HepG2 (cell line): ENCODE data around the gene RAB6A. TPM values are rescaled to one million over a fixed set of nuclear protein-coding genes. Genes with fewer than 3 reads are reported as not detected.

Source experiments
- DPF2 ChIP-seq: sonication (generic); formaldehyde crosslinking; IDR thresholded peaks from 2 replicates; pipeline ENCODE4 v1.4.0; 2020; ENCODE audit warnings: mild to moderate bottlenecking, low read depth, missing genetic modification reagents, borderline replicate concordance
- EHMT2 ChIP-seq: fragments of 200-600 bp; sonication (generic); IDR thresholded peaks from 2 replicates; pipeline ENCODE4 v1.7.0; 2017; ENCODE audit warnings: antibody characterized with exemption, low read depth, low read length, borderline replicate concordance
- GABPB1 ChIP-seq: IDR thresholded peaks from 2 replicates; pipeline ENCODE4 v1.6.1; 2016; ENCODE audit warnings: mild to moderate bottlenecking, missing genetic modification reagents, moderate library complexity, missing compliant biosample characterization
- HHEX ChIP-seq: IDR thresholded peaks from 2 replicates; pipeline ENCODE4 v1.6.1; 2016; ENCODE audit warnings: control low read depth
- KAT7 ChIP-seq: IDR thresholded peaks from 2 replicates; pipeline ENCODE4 v1.6.1; 2018; ENCODE audit warnings: borderline replicate concordance, missing compliant biosample characterization
- KDM5A ChIP-seq: fragments of 200-600 bp; sonication (generic); IDR thresholded peaks from 2 replicates; pipeline ENCODE4 v1.7.0; 2018; ENCODE audit warnings: antibody characterized with exemption, mild to moderate bottlenecking, low read length, borderline replicate concordance
- SP4 ChIP-seq: sonication (generic); formaldehyde crosslinking; IDR thresholded peaks from 2 replicates; pipeline ENCODE4 v1.8.1; 2023; ENCODE audit warnings: mild to moderate bottlenecking, missing genetic modification reagents
- SRSF9 ChIP-seq: fragments of 200-400 bp; formaldehyde crosslinking; IDR thresholded peaks from 2 replicates; pipeline ENCODE4 v1.6.1; 2018; ENCODE audit warnings: borderline replicate concordance, mild to moderate bottlenecking, low read depth, low read length; ENCODE audit not compliant: insufficient read depth, poor library complexity, severe bottlenecking
- XRCC5 ChIP-seq: fragments of 200-400 bp; formaldehyde crosslinking; optimal IDR thresholded peaks from 2 replicates; pipeline ENCODE3; 2017; ENCODE audit warnings: mild to moderate bottlenecking, low read length
- ZBTB8A ChIP-seq: sonication (generic); formaldehyde crosslinking; IDR thresholded peaks from 2 replicates; pipeline ENCODE4 v1.4.0; 2020; ENCODE audit warnings: mild to moderate bottlenecking, low read depth, missing genetic modification reagents, borderline replicate concordance
- ZNF180 ChIP-seq: sonication (generic); formaldehyde crosslinking; IDR thresholded peaks from 2 replicates; pipeline ENCODE4 v1.4.0; 2020; ENCODE audit warnings: low read depth, missing genetic modification reagents, borderline replicate concordance
- ZNF343 ChIP-seq: sonication (generic); formaldehyde crosslinking; IDR thresholded peaks from 2 replicates; pipeline ENCODE4 v1.4.0; 2020; ENCODE audit warnings: mild to moderate bottlenecking, missing genetic modification reagents
- ZNF775 ChIP-seq: sonication (generic); formaldehyde crosslinking; IDR thresholded peaks from 2 replicates; pipeline ENCODE4 v1.4.0; 2020; ENCODE audit warnings: missing genetic modification reagents, mild to moderate bottlenecking, moderate library complexity, borderline replicate concordance
- ZNF883 ChIP-seq: sonication (generic); formaldehyde crosslinking; IDR thresholded peaks from 2 replicates; pipeline ENCODE4 v1.5.1; 2020; ENCODE audit warnings: mild to moderate bottlenecking, missing genetic modification reagents; ENCODE audit errors: not compliant biosample characterization
- polyA plus RNA-seq, 8 experiments: library from polyadenylated mRNA; depleted of rRNA in 3 of 8; stranded (reverse) in 7 of 8; unstranded in 1 of 8; fragments of >200 nt; fragmentation: Illumina TruSeq in 4 of 8; extraction: Trizol in 4 of 8; gene quantifications; 2 replicates each; pipeline versions ENCODE4 v1.2.1 to v1.2.3, GENCODE V29; 2011 to 2016; ENCODE audit warnings: low read depth in 4 of 8, missing spikeins in 1 of 8, mixed read lengths in 1 of 8; ENCODE audit not compliant: insufficient read depth in 1 of 8
- total RNA-seq, 5 experiments: library from RNA; depleted of rRNA; stranded (reverse); fragments of >200 nt; fragmentation: Illumina TruSeq; extraction: Trizol; gene quantifications; 2 replicates each; pipeline ENCODE4 v1.2.3, GENCODE V29; 2016; ENCODE audit warnings: low read depth in 1 of 5
- TF ChIP-seq, protein P1 (sequence below): conservative IDR thresholded peaks from 2 replicates; pipeline ENCODE4 v1.6.1; 2018; ENCODE audit warnings: missing genetic modification reagents
- TF ChIP-seq, protein P2 (sequence below): IDR thresholded peaks from 2 replicates; pipeline ENCODE4 v1.6.1; 2016; ENCODE audit warnings: control low read depth
- TF ChIP-seq, protein P3 (sequence below): sonication (generic); formaldehyde crosslinking; IDR thresholded peaks from 2 replicates; pipeline ENCODE4 v1.5.0; 2020; ENCODE audit warnings: mild to moderate bottlenecking, missing genetic modification reagents, moderate library complexity
- TF ChIP-seq, protein P4 (sequence below): sonication (generic); formaldehyde crosslinking; IDR thresholded peaks from 2 replicates; pipeline ENCODE4 v1.5.1; 2020; ENCODE audit warnings: mild to moderate bottlenecking, missing genetic modification reagents, borderline replicate concordance
- TF ChIP-seq, protein P5 (sequence below): sonication (generic); formaldehyde crosslinking; IDR thresholded peaks from 2 replicates; pipeline ENCODE4 v1.5.1; 2020; ENCODE audit warnings: missing genetic modification reagents, mild to moderate bottlenecking, borderline replicate concordance

The RAB6A gene
- total and polyA plus RNA-seq, 2 of the 13 experiments (the other 11 are each of a cell fraction or from before 2014, with no cell fraction given): 74.3 to 121 TPM

DNA sequence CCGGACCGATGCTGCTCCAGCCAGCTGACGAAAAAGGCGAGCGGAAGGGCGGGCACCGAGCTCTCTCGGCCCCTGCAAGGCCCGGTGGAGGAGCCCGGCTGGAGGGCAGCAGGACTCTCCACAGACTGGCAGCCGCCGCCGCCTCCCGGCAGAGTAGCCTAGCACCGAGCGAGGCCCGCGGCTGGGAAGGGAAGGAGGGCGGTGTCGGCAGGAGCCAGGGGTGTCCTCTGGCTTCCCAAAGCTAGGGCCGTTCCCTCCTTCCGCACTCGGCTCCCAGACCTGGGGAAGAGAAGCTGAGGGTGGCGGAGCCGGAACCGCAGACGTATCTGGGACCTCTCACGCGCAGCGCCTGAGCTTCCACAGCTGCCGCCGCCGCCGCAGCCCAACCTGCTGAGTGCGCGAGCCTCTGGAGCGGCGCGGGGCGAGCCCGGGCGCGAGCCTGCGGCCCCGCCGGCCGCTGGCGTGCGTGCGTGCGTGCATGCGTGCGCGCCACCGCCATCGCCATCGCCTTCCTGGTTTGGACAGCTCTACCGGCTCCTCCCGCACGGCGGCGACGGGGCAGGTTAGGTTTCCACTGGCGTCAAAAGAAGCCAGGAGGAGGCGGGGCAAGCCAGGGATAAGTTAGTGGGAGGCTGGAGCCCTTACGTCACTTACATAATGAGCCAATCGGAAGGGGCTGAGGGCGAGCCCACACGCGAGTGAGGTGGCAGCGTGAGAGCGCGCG lies at the start of gene RAB6A (continued):
- TF ChIP-seq, protein P1, sequence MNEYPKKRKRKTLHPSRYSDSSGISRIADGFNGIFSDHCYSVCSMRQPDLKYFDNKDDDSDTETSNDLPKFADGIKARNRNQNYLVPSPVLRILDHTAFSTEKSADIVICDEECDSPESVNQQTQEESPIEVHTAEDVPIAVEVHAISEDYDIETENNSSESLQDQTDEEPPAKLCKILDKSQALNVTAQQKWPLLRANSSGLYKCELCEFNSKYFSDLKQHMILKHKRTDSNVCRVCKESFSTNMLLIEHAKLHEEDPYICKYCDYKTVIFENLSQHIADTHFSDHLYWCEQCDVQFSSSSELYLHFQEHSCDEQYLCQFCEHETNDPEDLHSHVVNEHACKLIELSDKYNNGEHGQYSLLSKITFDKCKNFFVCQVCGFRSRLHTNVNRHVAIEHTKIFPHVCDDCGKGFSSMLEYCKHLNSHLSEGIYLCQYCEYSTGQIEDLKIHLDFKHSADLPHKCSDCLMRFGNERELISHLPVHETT (CRISPR knock-in tag): no peak
- TF ChIP-seq GABPB1 (CRISPR knock-in tag) (peak; percentile 69; the same call in 1 of the 2 replicates), ZBTB8A (no peak), HHEX (CRISPR knock-in tag) (no peak), ZNF775 (CRISPR knock-in tag) (no peak), KDM5A (peak; percentile 1; the same call in 1 of the 2 replicates), DPF2 (no peak), ZNF343 (CRISPR knock-in tag) (no peak), ZNF883 (CRISPR knock-in tag) (no peak), ZNF180 (CRISPR knock-in tag) (no peak), SP4 (CRISPR knock-in tag) (peak; percentile 91), SRSF9 (no peak), XRCC5 (peak; percentile 48), EHMT2 (no peak), KAT7 (CRISPR knock-in tag) (no peak)
- TF ChIP-seq, protein P2, sequence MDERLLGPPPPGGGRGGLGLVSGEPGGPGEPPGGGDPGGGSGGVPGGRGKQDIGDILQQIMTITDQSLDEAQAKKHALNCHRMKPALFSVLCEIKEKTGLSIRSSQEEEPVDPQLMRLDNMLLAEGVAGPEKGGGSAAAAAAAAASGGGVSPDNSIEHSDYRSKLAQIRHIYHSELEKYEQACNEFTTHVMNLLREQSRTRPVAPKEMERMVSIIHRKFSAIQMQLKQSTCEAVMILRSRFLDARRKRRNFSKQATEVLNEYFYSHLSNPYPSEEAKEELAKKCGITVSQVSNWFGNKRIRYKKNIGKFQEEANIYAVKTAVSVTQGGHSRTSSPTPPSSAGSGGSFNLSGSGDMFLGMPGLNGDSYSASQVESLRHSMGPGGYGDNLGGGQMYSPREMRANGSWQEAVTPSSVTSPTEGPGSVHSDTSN (CRISPR knock-in tag): no peak
- TF ChIP-seq, protein P3, sequence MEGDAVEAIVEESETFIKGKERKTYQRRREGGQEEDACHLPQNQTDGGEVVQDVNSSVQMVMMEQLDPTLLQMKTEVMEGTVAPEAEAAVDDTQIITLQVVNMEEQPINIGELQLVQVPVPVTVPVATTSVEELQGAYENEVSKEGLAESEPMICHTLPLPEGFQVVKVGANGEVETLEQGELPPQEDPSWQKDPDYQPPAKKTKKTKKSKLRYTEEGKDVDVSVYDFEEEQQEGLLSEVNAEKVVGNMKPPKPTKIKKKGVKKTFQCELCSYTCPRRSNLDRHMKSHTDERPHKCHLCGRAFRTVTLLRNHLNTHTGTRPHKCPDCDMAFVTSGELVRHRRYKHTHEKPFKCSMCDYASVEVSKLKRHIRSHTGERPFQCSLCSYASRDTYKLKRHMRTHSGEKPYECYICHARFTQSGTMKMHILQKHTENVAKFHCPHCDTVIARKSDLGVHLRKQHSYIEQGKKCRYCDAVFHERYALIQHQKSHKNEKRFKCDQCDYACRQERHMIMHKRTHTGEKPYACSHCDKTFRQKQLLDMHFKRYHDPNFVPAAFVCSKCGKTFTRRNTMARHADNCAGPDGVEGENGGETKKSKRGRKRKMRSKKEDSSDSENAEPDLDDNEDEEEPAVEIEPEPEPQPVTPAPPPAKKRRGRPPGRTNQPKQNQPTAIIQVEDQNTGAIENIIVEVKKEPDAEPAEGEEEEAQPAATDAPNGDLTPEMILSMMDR (CRISPR knock-in tag): peak; percentile 66
- TF ChIP-seq, protein P4, sequence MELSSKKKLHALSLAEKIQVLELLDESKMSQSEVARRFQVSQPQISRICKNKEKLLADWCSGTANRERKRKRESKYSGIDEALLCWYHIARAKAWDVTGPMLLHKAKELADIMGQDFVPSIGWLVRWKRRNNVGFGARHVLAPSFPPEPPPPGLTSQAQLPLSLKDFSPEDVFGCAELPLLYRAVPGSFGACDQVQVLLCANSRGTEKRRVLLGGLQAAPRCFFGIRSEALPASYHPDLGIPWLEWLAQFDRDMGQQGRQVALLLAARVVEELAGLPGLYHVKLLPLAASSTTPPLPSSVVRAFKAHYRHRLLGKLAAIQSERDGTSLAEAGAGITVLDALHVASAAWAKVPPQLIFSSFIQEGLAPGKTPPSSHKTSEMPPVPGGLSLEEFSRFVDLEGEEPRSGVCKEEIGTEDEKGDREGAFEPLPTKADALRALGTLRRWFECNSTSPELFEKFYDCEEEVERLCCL (CRISPR knock-in tag): no peak
- TF ChIP-seq, protein P5, sequence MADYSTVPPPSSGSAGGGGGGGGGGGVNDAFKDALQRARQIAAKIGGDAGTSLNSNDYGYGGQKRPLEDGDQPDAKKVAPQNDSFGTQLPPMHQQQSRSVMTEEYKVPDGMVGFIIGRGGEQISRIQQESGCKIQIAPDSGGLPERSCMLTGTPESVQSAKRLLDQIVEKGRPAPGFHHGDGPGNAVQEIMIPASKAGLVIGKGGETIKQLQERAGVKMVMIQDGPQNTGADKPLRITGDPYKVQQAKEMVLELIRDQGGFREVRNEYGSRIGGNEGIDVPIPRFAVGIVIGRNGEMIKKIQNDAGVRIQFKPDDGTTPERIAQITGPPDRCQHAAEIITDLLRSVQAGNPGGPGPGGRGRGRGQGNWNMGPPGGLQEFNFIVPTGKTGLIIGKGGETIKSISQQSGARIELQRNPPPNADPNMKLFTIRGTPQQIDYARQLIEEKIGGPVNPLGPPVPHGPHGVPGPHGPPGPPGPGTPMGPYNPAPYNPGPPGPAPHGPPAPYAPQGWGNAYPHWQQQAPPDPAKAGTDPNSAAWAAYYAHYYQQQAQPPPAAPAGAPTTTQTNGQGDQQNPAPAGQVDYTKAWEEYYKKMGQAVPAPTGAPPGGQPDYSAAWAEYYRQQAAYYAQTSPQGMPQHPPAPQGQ (CRISPR knock-in tag): no peak
